Measurements from ENCODE around the gene CLEC16A.

CLEC16A gene

DNA sequence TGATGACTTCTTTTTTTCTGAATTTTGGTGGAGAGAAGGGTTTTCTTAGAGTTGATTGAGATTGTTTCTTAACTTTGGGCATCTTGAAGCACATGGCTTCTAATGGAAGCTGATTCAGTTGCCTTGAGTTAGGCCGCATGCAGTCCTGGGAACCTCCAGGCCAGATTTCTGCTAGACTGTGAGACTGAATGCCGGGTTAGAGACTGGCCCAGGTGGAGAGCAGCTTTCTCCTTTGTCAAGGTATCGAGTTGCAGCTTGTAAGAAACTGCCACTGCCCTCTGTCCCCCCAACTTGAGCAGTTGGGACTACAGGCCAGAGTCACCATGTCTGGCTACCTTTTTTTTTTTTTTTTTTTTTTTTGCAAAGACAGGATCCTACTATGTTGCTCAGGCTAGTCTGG, 77.6 kb downstream of the CLEC16A start:
- no peak overlapping the region for H3K4me3 ChIP-seq (ENCODE audit: low read depth, low read length)
- DNase-seq (ENCODE audit: low read depth) = no peak
- in situ Hi-C loops (cut with HindIII; ENCODE audit: low sequenced_read_pairs) = no loop called here
- no peak for TF ChIP-seq CTCF (IDR thresholded peaks at IDR 0.05; ENCODE audit: low read depth, low read length, missing control alignments)

DNA sequence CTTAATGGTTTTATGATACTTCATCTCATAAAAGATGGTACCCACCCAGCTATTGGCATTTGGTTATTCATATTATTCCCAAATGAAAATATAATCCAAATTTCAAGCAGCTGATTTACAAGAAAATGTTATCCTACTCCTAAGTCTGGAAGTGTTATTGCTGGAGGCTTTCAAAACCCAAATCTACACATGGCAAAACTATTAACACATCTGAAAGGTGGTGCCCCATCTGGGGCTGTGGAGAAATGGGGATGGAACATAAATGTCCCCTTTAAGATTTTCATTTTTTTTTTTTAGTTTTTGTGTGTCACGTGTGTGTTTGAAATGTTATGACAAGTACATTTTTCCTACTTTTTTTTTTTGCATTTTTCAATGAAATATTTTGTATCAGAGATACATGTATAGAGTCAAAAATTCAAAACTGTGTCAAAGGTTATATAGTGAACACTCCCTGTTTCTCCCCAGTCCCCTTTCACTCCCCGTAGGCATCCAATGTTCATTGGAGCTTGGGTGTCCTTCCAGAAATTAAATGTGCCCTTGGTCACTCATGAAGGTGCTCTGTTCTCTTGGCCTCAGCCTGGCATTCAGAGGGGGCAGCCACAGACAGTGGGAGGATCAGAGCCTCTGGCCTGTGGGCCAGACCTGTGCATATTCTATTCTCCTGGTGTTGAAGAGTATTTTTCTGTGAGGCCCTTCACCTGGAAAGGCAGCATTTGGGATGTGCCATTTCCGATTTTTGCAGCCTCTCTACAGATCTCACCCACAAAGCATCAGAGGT, 79.1 kb downstream of the CLEC16A start:
- no peak for TF ChIP-seq CTCF (IDR thresholded peaks at IDR 0.05; ENCODE audit: low read depth, low read length, missing control alignments)
- H3K4me3 ChIP-seq (ENCODE audit: low read depth, low read length) = no peak overlapping the region
- in situ Hi-C loops (cut with HindIII; ENCODE audit: low sequenced_read_pairs) = no loop called here
- DNase-seq (ENCODE audit: low read depth) = no peak

DNA sequence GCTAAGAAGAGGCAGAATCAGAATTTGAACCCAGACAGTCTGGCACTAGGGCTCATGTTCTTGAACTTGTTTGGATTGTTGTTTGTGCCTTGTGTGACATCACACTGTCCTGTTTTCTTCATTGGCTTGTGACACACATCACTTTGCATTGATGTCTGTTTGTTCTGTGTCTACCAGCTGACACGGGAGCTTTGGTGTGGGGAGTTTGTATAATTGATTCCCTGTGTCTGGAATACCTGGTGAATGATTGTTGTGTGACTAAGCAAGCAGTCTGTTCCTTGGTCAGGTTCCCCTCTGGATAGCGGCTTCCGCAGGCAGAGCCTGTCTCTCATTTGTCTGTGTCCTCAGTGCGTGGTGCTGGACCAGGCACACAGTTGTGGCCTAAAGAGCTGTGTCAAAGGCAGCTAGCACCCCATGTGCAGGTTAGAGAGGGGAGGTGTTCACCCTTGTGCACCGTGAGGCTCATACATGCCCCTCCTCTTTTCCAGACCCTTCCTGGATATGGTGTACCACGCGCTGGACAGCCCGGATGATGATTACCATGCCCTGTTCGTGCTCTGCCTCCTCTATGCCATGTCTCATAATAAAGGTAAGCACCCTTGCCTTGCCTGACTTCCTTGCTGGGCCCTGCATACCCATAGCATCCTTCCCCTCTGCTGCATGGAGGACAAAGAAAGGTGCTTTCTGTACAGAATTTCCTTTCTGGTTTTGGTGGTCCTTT, 80.1 kb downstream of the CLEC16A start:
- DNase-seq (ENCODE audit: low read depth) = no peak
- in situ Hi-C loops (cut with HindIII; ENCODE audit: low sequenced_read_pairs) = no loop called here
- no peak for TF ChIP-seq CTCF (IDR thresholded peaks at IDR 0.05; ENCODE audit: low read depth, low read length, missing control alignments)
- no peak overlapping the region for H3K4me3 ChIP-seq (ENCODE audit: low read depth, low read length)

DNA sequence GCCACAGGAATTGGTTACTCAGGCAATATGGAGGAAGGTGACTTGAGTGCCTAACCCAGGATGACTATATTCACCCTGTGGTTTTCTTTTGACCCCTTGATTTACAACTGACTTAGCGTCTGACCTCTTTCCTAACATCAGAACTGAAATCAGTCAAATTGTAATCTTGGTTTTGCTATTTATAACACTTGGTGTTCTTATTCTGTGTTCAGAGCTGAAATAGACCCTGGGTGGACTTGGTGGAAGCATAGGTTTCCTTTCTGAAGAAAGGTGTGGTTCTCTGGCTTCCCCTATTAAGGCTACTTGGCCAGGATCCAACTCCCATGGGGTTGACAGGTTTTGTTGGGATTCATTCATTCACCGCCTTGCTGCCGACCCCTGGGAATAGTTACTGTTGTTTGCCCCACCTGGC, 80.8 kb downstream of the CLEC16A start:
- in situ Hi-C loops (cut with HindIII; ENCODE audit: low sequenced_read_pairs) = no loop called here
- TF ChIP-seq CTCF (IDR thresholded peaks at IDR 0.05; ENCODE audit: low read depth, low read length, missing control alignments) = no peak
- H3K4me3 ChIP-seq (ENCODE audit: low read depth, low read length) = no peak overlapping the region
- DNase-seq (ENCODE audit: low read depth) = no peak

GRCh38 chr16:11029948-11030347, 85.6 kb downstream of the CLEC16A start:
- H3K4me3 ChIP-seq (ENCODE audit: low read depth, low read length) = no peak overlapping the region
- in situ Hi-C loops (cut with HindIII; ENCODE audit: low sequenced_read_pairs) = no loop called here
- no peak for DNase-seq (ENCODE audit: low read depth)
- TF ChIP-seq CTCF (IDR thresholded peaks at IDR 0.05; ENCODE audit: low read depth, low read length, missing control alignments) = no peak

- in situ Hi-C loops (cut with HindIII; ENCODE audit: low sequenced_read_pairs) = no loop called here
- H3K4me3 ChIP-seq (ENCODE audit: low read depth, low read length) = no peak overlapping the region
These were observed 86.7 kb downstream of the CLEC16A start for GRCh38 chr16:11030990-11031510.

More at GRCh38 chr16:11030990-11031510, 86.7 kb downstream of the CLEC16A start:
- no peak for DNase-seq (ENCODE audit: low read depth)
- no peak for TF ChIP-seq CTCF (IDR thresholded peaks at IDR 0.05; ENCODE audit: low read depth, low read length, missing control alignments)

All from astrocyte of the cerebellum (primary cell).